Activated B cell treated with CpG ODN at 0.5 μM for 24 hours (primary cell): ENCODE measurements around the gene FTSJ1. TPM values are rescaled to one million over a fixed set of nuclear protein-coding genes. Genes with fewer than 3 reads are reported as not detected.

Experiments used
- ATAC-seq: fragments of 200-7000 bp; cut with Tn5 transposase; one replicate; pipeline ENCODE4 v1.10.0; 2021; ENCODE audit warnings: low read depth, mild to moderate bottlenecking, moderate library complexity
- CTCF ChIA-PET: fragments of 350-600 bp; sonication (Branson Sonifier 250); formaldehyde crosslinking; loops from one replicate; lab custom pipeline; 2021; ENCODE audit warnings: antibody characterized with exemption; lab: Charles Lee
- POLR2A ChIA-PET: fragments of 350-600 bp; sonication (Branson Sonifier 250); formaldehyde crosslinking; loops from one replicate; lab custom pipeline; 2021; ENCODE audit warnings: antibody characterized with exemption; lab: Charles Lee
- DNase-seq: peaks from one replicate; pipeline ENCODE4 v3.0.0; 2022
- H3K27ac Mint-ChIP-seq: one replicate; pipeline ENCODE4 v1.8.0; 2020; ENCODE audit warnings: mixed read lengths
- H3K27me3 Mint-ChIP-seq: one replicate; pipeline ENCODE4 v1.8.0; 2021; ENCODE audit warnings: mixed read lengths
- H3K36me3 Mint-ChIP-seq: one replicate; pipeline ENCODE4 v1.8.0; 2021; ENCODE audit warnings: low read depth, mixed read lengths
- H3K4me1 Mint-ChIP-seq: one replicate; pipeline ENCODE4 v1.8.0; 2021; ENCODE audit warnings: mixed read lengths
- H3K4me3 Mint-ChIP-seq: one replicate; pipeline ENCODE4 v1.8.0; 2020; ENCODE audit warnings: mild to moderate bottlenecking, mixed read lengths
- H3K9me3 Mint-ChIP-seq: one replicate; pipeline ENCODE4 v1.8.0; 2020; ENCODE audit warnings: mixed read lengths
- CTCF ChIP-seq: fragments of 200-600 bp; IDR thresholded peaks from one replicate; pipeline ENCODE4 v1.8.0; 2022; ENCODE audit warnings: antibody characterized with exemption, mild to moderate bottlenecking
- intact Hi-C: fragments of 100-400 bp; cut with micrococcal nuclease; formaldehyde crosslinking; loops from one replicate; pipeline ENCODE4 v1.15.1; 2024
- total RNA-seq: library from RNA; stranded (reverse); gene quantifications from 2 replicates; pipeline ENCODE4 v1.2.3, GENCODE V29; 2022

Gene FTSJ1
- total RNA-seq, 1 donor from 2014 or later = 44.5 TPM

GRCh38 chrX:48471504-48471903, 4.5 kb upstream of the FTSJ1 start:
- TF ChIP-seq CTCF = no peak
- no peaks in the 10 kb centered on the region for H3K9me3 Mint-ChIP-seq
- no peak for ATAC-seq
- H3K27ac Mint-ChIP-seq = no peak overlapping the region
- peaks cover 13% of the 10 kb centered on the region for H3K36me3 Mint-ChIP-seq
- peaks cover 17% of the 10 kb centered on the region for H3K4me1 Mint-ChIP-seq
- DNase-seq = no peak
- ChIA-PET POLR2A (no interaction called here), CTCF (no interaction called here)
- no peak overlapping the region for H3K4me3 Mint-ChIP-seq
- no peaks in the 10 kb centered on the region for H3K27me3 Mint-ChIP-seq
- intact Hi-C loops = no loop called here

DNA sequence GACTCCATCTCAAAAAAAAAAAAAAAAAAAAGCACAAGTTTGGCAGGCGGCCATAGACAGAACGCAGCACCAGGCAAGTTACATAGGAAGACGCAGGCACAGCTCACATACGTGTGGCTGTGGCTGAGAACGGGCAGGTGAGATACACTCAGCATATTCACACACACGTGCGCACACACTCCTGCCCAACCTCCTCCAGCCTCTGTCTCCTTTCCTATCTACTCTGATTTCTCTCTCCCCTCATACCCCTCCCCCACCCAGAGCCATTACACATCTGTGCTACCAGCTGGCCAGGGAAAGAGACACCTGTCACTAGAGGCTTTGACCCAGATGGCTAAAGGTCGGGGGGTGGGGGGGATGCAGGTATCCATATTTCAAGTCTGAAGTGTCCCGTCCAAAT, 3.8 kb upstream of the FTSJ1 start:
- ChIA-PET CTCF (no interaction called here), POLR2A (interaction anchor here (0.6 kb wide), 1 partner anchor 11 kb away, joined by 4 read pairs; no protein-coding TSS in a partner anchor)
- TF ChIP-seq CTCF = no peak
- Mint-ChIP-seq H3K9me3 (no peaks in the 10 kb centered on the region), H3K4me3 (no peak overlapping the region), H3K36me3 (peaks cover 11% of the 10 kb centered on the region), H3K4me1 (peaks cover 22% of the 10 kb centered on the region), H3K27ac (no peak overlapping the region), H3K27me3 (no peaks in the 10 kb centered on the region)
- DNase-seq (no peak), ATAC-seq (no peak)
- intact Hi-C loops = no loop called here

DNA sequence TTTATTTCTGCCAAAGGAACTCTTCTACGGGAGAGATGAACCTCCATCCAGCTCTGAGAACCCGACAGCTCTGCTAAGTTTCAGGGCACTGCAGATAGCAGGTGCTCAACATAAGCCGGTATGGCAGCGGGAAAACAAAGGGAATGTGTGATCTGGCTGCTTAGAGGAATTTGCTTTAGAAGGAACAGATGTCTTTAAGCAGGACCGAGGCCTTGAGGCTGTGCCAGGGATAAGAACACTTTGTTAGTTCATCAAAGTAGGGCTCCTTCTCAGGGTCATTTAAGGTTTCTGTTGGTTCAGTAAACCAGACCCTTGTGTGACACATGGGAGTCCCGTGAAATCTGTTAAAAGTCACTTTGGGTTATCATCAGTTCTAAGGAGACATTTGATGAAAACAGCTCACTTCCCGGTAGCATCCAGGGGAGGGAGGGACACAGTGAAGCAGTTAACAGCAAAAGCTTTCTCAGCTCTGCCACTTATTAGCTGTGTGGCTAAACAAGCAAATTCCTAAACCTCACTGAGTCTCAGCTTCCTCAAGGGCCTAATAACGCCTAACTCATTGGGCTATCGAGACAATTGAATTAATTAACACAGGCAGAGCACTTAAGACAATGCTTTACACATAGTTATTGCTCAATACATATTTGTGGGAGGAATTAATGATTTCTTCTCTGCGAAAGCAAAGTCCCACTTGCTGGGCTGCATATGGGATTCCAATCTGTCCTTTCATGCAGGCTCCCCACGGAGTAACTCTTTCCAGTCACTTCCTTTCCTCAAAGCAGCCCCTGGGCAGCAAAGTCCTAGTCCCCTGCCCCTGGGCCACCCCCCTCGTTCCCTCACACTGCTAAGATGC, 2.9 kb upstream of the FTSJ1 start:
- TF ChIP-seq CTCF = no peak
- Mint-ChIP-seq H3K4me1 (peaks cover 26% of the 10 kb centered on the region), H3K36me3 (peaks cover 17% of the 10 kb centered on the region), H3K4me3 (no peak overlapping the region), H3K27ac (no peak overlapping the region), H3K27me3 (no peaks in the 10 kb centered on the region), H3K9me3 (no peaks in the 10 kb centered on the region)
- POLR2A ChIA-PET = no interaction called here
- CTCF ChIA-PET = interaction anchor here (1.1 kb wide), 1 partner anchor 67 kb away, joined by 4 read pairs; no protein-coding TSS in a partner anchor
- ATAC-seq = no peak
- DNase-seq = no peak
- intact Hi-C loops = no loop called here

GRCh38 chrX:48473704-48473990, 2.4 kb upstream of the FTSJ1 start:
- Mint-ChIP-seq H3K9me3 (no peaks in the 10 kb centered on the region), H3K27me3 (no peaks in the 10 kb centered on the region), H3K4me3 (no peak overlapping the region), H3K4me1 (peaks cover 28% of the 10 kb centered on the region), H3K36me3 (peaks cover 22% of the 10 kb centered on the region), H3K27ac (no peak overlapping the region)
- POLR2A ChIA-PET = interaction anchor here (1.7 kb wide), 1 partner anchor 66 kb away, joined by 6 read pairs; no protein-coding TSS in a partner anchor
- no peak for ATAC-seq
- DNase-seq = no peak
- no peak for TF ChIP-seq CTCF
- CTCF ChIA-PET = interaction anchor here (1.1 kb wide), 1 partner anchor 66 kb away, joined by 4 read pairs; no protein-coding TSS in a partner anchor
- intact Hi-C loops = no loop called here

DNA sequence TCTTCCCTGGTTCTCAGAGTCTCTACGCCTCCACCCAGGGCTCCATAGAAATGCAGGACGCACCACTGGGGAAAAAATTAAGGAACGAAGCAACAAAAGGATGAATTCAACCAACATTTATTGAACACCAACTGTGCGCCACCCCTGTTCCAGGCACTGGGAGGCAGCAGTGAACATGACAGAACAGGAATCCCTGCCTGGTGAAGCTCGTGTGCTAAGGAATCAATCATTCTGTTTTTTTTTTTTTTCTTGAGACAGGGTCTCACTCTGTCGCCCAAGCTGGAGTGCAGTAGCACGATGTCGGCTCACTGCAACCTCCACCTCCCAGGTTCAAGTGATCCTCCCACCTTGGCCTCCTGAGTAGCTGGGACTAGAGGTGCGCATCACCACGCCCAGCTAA, 1.9 kb upstream of the FTSJ1 start:
- TF ChIP-seq CTCF = no peak
- Mint-ChIP-seq H3K27ac (no peak overlapping the region), H3K4me3 (no peak overlapping the region), H3K36me3 (peaks cover 21% of the 10 kb centered on the region), H3K27me3 (no peaks in the 10 kb centered on the region), H3K4me1 (peaks cover 28% of the 10 kb centered on the region), H3K9me3 (no peaks in the 10 kb centered on the region)
- DNase-seq = no peak
- CTCF ChIA-PET = interaction anchor here (0.8 to 1.1 kb wide), 2 partner anchors 34 to 66 kb away, joined by 4 read pairs; no protein-coding TSS in a partner anchor
- intact Hi-C loops = no loop called here
- ATAC-seq = no peak
- POLR2A ChIA-PET = interaction anchor here (1.1 to 1.7 kb wide), 2 partner anchors 34 to 66 kb away, joined by 6 read pairs; partner anchors contain the start of gene PORCN
